HUDEP-2 (cell line): Measurements from ENCODE around the gene OR6S1.
A peak's percentile ranks its signal among the peaks of the same experiment; 100 is the strongest.
"Not testable (repeated sequence)": the region's sequence is repeated elsewhere in the genome, so short reads cannot be mapped to it uniquely, and the experiment has no call there.

ENCODE experiments used
- DNase-seq, 76 experiments: peaks; one replicate each; lab custom pipeline; 2025; ENCODE audit not compliant: unreplicated experiment in 76 of 76; lab: John Stamatoyannopoulos, UW

OR6S1 gene

DNA sequence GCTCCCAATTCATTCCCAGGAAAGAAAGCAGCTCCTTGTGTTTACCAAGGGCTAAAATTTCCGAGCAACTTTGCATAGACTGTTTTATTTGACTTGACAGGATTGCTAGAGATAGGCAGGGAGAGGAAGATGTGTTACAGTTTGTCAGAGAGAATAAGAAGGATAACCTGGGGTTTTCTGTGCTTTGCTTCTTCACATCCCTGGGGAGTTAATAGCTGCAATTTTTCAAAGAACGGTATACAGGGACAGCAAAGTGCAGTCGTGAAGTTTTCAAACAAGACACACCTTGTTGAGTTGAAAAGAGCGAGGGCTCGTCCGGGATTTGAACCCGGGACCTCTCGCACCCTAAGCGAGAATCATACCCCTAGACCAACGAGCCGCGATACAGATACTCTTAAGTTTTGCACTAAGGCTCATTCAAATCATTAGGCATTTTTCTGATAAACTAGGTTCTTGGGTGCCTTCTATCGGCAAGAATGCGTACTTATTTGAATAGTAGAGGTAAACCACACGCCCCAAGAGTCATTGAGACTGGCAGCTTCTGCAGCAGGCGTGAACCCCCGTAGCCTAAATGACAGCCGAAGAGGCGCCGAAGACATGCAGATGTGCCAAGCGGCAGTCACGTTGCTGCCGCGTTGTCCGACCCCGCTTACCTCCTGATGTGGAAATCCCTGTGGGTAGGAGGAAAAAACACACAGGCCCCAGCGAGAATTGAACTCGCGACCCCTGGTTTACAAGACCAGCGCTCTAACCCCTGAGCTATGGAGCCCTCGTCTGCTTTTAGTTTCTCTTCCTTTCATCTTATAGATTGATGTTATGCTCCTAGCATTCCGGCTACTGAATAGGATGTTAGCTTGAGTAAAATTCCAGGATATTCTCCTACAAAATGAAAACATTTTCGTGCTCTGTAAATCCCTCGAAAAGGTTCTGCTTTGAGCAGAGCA, 28.1 kb downstream of the OR6S1 start:
- DNase-seq = peak in 75 of 76 experiments; percentile 74 to 100 (median 89)

GRCh38 chr14:20612403-20612802, 29.1 kb downstream of the OR6S1 start:
- no peak for DNase-seq

DNA sequence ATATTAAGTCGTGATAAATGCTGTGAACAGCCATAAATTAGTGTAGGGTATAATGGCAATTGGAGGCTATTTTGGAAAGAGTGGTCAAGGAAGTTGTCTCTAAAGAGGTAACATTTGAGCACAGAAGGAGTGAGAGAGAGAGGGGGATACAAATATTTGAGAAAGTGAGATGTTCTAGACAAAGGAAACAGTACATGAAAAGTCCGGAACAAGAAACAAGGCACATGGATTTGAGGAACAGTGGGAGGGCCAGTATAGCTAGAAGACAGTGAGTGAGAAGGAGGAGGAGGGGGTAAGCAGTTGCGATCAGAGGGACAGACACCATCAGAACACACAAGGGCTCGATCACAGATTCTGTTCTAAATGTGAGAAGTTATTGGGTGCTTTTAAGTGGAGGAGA, 30.2 kb downstream of the OR6S1 start:
- DNase-seq = no peak

- DNase-seq = peak in 72 of 76 experiments; percentile 23 to 84 (median 68)
Observed at GRCh38 chr14:20610002-20610765, 31.3 kb downstream of the OR6S1 start.

DNA sequence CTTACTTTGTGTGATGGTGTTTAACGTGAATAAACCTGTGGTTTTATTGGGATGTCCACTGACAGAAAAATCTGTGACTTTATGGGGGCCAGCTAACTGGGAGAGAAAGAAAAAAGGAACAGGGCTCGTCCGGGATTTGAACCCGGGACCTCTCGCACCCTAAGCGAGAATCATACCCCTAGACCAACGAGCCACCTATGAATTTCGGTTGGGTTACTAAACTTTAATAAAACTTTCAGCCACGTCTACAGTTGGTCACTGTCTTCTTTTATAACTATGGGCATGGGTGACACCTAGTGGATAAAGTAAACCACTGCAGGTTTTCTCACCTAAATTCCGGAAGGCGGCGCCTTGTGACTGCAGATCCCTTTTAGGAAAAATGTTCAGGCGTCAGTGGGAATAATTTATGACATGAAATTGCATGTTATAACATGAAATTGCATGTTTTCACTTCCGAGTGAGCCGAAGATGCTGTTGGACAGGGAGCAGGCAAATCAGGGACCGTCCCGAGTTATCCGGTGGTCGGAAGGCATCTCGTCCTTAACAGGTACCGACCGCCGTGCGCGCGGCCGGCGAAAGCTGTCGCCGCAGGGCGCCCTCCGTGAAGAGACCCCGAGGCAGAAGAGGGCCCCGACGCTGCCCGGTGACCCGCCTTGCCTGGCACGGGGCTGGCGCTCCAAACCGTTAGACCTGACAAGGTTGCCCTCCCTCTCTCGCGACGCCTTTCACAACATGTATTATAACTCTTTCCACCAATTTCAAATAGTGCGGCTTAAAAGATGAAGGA, 32.1 kb downstream of the OR6S1 start:
- DNase-seq = peak in 66 of 76 experiments; percentile 14 to 90 (median 67)

- no peak for DNase-seq
Observed at GRCh38 chr14:20608383-20609110, 32.9 kb downstream of the OR6S1 start.

DNA sequence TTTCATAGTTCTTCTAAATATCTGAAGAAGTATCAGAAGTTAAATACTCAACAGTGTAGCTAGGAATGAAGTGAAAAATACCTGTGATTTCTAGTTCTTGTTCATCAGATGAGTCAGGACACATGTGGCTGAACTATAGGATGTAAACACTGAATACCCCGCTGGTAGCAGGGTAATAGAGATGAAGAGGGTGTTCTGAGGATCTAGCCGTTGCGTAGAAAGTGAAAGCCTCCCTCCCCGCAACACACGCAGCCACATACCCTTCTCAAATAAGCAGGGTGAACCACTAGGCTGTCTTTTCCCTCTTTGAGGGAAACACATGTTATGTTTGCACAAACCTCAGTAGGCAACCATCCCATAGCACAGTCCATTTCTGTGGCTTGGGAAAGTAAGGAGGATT, 33.9 kb downstream of the OR6S1 start:
- no peak for DNase-seq

DNA sequence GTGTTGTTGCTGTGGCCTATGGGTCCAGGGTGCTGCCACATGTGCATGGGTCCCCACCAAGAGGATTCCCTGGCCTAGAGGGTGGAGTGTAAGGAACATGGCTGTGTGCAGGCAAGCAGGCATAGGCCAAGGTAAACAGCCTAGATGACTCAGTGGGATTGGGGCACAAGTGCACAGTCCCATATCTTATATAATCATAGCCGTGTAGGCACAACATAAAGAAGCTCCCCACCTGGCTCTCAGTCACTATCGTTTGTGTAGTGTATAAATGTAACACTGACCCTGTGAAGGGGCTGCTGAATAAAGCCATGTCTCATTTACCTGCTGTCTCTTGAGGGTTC, 34.6 kb downstream of the OR6S1 start:
- no peak for DNase-seq

DNA sequence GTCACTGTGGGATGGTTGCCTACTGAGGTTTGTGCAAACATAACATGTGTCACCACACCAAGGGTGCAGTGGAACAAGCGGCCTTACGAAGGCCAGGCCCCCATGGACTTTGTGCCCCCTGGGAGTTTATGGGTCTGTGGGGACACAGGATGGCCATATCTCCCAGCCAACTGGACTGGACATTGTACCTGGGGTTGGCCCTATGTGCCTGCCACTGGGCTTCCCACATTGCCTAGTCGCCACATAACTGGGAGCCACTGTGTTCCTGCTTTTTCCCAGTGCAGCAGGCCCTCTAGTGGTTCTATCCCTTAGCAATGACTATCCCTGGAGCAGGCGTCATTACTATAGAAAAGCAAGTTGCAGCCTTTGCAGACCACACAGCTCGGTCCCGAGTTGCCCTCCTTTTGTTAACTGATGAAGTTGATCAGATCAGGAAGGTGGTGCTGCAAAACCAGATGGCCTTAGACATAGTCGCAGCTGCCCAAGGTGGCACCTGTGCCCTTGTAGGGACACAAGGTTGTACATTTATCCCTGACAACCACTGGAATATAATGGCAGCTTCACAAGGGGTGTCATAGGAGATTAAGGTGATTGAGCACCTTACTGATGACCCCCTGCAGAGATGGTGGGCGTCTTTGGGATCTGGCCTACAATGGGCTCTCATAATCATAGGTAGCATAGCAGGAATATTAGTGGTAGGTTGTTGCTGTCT, 35.1 kb downstream of the OR6S1 start:
- peak in 22 of 76 experiments; percentile 2 to 51 (median 20) for DNase-seq

- no peak for DNase-seq
Observed at GRCh38 chr14:20603813-20604690, 37.4 kb downstream of the OR6S1 start.

GRCh38 chr14:20602583-20602982, 38.9 kb downstream of the OR6S1 start:
- DNase-seq = no peak

- DNase-seq = no peak
Observed at GRCh38 chr14:20601522-20601921, 40.0 kb downstream of the OR6S1 start.

- no peak for DNase-seq
Observed at GRCh38 chr14:20597108-20597507, 44.4 kb downstream of the OR6S1 start.

DNA sequence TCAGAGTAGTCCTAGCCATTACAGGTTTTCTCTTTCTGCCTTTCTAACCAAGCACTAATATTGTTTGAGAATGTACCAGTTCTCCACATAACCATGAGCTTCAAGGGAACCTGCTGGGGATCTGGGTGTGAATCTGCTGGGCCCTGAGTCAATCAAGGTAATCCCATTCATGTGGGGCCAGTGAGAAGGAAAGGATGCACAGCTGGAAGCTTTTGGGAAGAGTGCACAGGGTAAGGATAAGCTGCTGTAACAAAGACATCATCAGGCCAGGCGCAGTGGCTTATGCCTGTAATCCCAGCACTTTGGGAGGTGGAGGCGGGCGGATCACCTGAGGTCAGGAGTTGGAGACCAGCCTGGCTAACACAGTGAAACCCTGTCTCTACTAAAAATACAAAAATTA, 45.8 kb downstream of the OR6S1 start:
- DNase-seq = not testable (repeated sequence)

GRCh38 chr14:20592574-20592973, 48.9 kb downstream of the OR6S1 start:
- DNase-seq = no peak

DNA sequence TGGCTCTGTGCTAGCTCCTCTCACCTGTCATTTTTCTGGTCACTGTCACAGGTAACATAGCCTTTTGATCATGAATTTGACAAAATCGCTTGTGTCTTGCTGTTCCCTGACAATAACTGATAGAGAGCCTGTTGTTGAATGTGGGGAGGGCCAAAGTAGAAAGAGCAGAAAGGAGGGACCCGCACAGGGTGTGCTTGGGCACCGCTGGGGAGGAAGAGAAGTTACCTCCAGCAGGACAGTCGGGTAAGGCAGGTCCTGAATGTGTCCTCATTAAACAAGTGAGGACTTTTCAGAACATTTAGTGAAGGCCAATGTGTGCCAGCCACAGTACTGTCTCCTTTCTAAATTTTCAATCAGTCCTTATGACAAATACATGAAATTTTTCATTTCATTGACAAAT, 50.3 kb downstream of the OR6S1 start, which contains the start of gene RNASE12:
Gene RNASE12 (minus strand): TSS at position 142 of the 400 bp plus-strand sequence. CDS start 653 bp downstream, outside the sequence.
- no peak for DNase-seq
